HL-60/S4 (cell line): Measurements from ENCODE around the gene NDUFV1.
"Not testable (repeated sequence)": the region's sequence is repeated elsewhere in the genome, so short reads cannot be mapped to it uniquely, and the experiment has no call there.

Experiments used
- in situ Hi-C: fragments of 300-500 bp; cut with MboI; formaldehyde crosslinking; loops from 2 replicates; pipeline ENCODE4 v1.14.3; 2022; ENCODE audit warnings: low sequenced_read_pairs

The NDUFV1 gene

DNA sequence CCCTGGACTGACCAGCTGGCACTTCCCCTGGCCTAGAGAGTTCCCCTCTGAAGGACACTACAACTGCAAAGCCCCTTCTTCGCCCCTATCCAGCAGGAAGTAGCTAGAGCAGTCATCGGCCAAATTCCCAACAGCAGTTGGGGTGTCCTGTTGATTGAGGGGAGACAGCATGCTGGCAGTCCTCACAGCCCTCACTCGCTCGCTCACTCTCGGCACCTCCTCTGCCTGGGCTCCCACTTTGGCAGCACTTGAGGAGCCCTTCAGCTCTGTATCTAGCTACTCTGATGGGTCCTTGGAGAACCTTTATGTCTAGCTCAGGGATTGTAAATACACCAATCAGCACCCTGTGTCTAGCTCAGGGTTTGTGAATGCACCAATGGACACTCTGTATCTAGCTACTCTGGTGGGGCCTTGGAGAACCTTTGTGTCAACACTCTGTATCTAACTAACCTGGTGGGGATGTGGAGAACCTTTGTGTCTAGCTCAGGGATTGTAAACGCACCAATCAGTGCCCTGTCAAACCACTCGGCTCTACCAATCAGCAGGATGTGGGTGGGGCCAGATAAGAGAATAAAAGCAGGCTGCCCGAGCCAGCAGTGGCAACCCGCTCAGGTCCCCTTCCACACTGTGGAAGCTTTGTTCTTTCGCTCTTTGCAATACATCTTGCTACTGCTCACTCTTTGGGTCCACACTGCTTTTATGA is 19.5 kb downstream of the NDUFV1 start:
- in situ Hi-C loops = not testable (repeated sequence)

DNA sequence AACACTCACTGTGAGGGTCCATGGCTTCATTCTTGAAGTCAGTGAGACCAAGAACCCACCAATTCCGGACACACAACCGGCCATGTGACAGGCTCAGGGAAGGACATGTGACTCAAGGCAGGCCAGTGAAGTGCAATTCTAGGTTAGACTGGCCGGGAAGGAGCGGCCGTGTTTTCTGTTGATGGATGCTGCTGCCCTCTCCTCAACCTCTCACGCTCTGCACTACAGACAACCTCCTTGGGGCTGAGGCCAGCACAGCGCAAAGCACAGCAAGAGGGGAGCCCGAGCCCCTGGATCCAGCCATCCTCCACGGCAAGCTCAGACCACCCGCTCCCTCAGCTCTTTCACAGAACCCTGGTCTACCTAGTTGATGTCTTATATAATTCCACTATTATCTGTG is 20.2 kb downstream of the NDUFV1 start:
- in situ Hi-C loops = no loop called here

DNA sequence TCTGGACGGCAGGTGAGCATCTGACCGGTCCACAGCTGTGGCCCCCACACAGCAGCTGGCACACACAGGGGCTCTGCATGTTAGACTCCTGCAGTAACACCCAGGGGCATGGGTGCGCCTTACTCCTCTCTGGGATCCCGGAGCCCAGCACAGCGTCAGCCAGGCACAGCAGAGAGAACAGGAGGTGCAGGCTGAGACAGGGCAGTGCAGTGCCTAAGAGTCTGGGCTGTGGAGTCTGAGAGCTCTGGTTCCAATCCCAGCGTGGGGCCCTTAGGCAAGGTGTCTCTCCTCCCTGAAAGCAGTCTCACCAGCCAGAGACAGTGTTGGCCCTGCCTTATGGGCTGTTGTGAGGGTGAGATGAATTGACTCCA is 20.7 kb downstream of the NDUFV1 start:
- in situ Hi-C loops = no loop called here

DNA sequence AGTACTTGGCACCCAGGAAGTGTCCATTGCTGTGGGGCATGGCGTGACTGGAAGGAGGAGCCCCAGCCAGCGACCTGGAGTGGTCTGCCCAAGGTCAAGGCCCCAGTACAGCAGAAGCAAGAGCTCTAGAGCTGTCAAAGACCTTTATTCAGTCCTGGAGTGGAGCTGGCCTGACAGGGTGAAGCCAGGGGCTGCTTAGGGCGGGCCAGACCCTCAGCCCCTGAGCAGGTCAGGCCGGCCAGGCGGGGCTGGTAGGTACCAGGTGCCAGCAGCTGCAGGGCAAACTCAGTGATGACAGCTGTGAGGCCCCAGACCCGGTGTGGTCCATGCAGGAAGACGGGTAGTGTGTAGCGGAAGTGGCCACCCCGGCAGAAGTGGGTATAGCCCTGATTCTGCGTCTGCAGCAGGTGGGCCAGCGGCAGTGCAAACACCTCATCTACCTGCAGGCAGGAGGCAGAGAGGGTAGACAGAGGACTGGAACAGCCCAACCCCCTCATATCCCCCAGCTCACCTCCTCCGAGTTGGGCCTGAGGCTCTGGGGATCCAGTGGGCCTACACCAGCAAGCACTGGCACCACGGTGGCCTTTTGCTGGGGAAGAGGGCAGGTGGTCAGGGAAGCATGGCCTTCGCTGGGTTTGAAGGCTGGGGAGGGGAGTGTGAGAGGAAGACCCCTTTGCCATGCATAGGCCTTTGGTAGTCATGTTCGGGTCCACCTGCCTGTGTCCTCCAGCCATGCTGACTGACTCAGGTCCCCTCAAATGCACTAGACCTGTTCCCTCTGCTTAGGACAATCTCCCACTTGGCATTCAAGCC is 21.3 kb downstream of the NDUFV1 start:
- in situ Hi-C loops = no loop called here

DNA sequence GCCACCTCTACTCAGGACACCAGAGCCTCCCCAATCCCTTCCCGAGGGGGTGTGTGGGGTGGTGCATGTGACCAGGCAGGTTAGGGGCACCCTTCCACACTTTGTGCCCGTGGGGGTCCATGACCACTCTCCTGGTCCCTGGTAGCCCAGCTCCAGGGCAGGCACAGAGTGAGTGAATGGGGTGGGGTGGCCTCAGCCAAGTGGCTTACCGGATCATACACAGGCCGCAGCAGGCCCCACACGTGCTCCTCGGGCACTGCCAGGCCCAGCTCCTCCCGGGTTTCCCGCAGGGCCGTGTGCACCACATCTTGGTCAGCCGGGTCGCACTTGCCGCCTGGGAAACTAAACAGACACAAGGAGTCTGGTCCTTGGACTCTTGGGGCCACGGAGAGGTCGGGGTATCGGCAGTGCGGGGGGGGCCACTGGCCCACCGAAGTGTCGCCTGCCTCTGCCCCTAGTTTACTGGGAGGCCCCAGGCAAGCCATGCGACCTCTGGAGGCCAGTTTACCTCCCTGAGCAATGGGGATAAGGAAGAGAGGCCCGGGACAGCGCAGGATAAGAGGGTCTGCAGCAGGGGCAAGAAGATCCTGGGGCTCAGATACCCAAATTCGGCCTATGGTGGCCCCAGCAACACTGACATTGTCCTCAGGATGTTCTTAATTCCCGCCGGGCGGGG is 22.1 kb downstream of the NDUFV1 start:
- in situ Hi-C loops = no loop called here

DNA sequence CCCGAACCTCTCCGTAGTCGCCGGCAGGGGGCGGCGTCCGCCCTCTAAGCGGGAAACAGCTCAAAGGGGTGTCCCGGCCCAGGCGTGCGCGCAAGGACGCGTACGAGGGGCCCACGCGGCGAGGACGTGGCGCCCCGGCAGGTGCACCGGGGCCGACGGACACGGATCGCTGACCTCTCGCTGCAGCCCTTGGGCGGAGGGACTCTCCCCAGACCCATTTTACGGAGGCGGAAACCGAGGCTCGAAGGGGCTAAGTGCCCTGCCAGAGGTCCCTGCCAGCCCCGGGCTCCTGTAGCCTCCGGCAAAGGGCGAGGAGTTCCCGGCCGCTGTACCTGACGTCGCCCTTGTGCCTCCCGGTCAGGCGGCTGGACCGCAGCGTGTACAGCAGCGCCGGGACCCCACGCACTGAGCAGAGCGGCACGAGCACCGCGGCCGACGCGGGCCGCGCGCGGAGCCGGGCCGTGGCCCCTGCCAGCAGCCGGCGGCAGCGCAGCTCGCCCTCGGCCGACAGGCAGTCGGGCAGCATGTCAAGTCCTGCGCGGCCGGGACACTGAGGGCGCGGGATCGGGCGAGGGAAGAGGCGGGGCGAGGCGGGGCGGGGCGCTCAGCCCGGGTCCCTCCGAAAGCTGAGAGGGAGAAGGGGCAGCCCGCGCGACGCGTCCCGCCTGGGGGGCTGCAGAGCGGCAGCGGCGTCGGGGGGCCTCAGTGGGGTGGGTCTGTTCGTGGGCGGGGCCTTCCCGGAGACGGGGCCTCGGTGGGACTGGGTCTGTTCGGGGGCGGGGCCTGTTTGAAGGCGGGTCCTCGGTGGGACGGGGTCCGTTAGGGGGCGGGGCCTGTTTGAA is 22.9 kb downstream of the NDUFV1 start, which contains the start of gene NUDT8:
Gene NUDT8, minus strand, starts transcription at position 552 of the 842 bp plus-strand sequence. Its CDS starts 26 bp downstream, at position 526.
- in situ Hi-C loops = no loop called here

DNA sequence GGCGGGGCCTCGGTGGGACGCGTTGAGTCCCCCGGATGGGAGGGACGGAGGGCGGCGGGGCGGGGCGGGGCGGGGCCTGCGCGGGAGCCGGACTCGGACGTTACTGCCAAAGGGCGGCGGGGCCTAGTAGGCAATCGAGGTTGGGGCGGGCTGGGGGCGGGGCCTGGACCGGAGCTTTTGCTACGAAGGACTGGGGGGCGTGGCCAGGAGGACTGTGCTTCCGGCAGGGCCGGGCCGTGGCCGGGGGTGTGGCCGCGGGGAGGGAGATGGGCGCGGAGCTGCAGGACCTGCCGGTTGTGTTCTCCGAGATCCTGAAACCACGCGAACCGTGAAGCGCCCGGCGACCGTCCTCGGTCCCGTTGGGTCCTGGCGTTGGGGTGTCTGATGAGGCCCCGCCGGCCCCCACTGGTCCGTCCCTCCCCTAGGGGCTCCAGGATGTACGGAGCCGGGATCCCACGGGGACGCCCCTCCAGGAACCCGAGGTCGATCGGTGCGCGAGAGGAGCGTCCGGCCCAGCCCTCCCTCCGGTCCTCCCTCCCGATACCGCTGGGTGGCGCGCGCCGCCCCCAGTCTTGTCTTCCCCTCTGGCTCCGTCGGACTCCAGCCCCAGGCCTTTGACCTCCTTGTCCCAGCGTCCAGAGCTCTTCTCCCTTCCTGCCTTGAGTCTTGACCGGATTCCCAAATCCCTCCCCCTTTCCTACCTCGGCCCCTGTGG is 23.6 kb downstream of the NDUFV1 start:
- in situ Hi-C loops = no loop called here

DNA sequence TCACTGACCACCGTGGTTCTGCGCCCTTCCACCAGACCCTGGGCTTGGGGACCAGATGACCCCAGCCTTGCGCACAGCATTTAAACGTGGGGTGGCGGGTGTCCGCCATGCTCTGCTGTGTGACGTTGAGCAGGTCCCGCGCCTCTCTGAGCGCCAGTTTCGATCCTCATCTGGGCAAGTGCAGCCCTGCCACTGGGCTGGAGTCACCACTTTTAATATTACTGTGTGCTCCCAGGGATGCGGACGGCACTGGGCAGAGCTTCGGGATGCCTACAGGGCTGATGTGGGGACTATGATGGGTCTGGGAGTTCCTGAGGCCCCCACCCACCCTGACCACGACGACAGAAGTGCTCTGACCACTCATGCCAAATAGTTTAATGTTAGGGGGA is 24.2 kb downstream of the NDUFV1 start:
- in situ Hi-C loops = no loop called here

DNA sequence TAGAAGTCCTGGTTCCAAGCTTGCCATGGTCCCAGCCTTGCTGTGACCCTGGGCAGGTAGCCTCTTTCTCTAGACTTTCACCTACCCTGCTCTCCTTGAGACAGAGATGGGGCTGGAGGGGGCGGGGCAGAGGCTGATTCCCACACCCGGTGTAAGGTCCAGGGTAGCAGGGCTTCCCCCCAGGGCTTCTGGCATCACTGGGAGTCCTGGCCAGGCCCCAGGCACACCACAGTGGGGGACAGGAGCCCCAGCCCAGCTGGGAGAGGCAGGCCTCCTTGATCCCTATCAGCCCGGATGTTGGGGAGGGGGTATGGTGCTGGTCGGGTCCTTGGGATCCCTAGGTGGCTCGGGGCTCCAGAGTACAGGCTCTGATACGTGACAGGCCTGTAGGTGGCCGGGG is 24.7 kb downstream of the NDUFV1 start:
- in situ Hi-C loops = no loop called here

DNA sequence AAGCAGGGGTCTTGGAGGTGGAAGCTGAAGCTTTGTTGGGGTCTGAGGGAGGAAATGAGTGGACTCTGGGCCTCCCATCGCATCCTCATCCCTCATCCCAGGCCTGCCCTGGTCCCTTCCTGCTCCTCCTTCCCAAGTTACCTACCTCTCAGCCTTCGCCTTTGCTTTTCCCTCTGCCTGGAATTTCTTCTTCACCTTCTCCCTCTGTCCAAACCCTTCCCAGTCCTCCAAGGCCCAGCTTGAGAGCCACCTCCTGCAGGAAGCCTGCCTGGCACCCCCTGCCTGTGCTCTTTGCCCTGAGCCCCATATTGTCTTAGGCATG is 25.1 kb downstream of the NDUFV1 start:
- in situ Hi-C loops = no loop called here

DNA sequence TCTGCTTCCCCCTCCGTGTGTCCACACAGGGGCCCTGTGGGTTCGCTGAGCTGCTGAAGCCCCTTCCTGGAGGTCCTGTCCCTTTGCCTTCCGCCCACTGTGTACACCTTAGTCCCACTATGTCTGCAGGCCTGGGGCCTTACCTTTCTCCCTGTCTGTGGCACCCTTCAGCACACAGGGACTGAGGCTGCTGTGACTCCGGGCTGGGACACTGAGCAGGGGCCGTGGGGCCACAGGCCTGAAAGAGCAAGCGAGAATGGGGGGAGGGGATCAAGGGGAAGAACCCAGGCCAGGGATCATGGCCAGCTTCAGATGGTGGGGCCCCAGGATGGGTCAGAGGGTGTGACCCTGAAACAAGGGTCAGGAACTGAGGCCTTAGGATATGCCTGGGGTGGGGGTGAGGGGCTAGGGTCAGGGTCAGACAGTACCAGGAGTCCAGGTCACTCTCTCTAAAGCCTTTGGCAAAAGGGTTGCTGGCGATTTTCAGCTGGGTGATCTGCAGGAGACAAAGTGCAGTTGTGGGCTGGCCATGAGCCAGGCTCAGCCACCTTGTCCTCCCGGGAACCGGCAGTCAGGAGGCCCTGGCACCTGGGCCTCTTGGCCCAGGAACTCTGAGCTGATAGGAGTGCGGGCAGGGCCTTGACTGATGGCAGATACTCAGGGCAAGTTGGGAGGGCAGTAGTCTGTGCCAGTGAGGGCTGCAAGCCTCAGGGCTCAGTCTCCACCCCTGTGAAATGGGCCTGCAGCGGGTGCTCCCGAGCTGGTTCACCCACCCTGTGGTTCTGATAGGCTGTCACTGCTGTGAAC is 25.6 kb downstream of the NDUFV1 start:
- in situ Hi-C loops = no loop called here

DNA sequence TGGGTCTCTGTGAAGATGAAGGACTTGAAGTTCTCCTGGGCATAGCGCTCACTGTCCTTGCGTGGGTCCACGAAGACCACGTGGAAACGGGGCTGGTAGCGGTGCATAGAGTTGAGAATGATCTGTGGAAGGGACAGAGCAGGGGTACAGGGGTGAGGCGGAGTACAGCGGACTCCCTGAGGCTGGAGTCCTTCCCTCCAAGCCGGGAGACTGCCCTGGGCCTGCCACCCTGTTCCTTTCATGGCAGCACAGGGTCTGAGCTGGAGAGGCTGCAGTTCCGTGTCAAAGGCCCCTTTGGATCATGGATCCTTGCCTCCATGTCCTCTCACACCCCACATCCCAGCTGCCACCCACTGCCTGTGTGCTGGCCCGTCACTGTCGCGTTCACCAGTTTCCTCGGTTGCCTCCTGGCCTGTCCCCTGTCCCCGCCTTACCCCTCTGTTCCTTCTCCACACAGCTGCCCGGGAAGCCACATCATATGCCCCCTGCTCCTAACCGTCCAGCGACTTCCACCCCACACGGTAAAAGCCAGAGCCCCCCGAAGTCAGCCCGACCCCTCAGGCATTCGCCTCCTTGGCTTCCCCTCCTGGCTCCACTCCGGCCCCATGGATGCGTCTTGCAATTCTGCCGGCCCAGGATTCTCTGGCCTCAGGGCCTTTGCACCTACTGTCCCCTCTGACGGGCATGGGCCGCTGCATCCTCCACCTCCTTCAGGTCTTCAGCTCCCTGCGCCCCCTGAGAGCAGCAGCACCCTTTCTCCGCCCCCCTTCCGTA is 26.4 kb downstream of the NDUFV1 start:
- in situ Hi-C loops = no loop called here

DNA sequence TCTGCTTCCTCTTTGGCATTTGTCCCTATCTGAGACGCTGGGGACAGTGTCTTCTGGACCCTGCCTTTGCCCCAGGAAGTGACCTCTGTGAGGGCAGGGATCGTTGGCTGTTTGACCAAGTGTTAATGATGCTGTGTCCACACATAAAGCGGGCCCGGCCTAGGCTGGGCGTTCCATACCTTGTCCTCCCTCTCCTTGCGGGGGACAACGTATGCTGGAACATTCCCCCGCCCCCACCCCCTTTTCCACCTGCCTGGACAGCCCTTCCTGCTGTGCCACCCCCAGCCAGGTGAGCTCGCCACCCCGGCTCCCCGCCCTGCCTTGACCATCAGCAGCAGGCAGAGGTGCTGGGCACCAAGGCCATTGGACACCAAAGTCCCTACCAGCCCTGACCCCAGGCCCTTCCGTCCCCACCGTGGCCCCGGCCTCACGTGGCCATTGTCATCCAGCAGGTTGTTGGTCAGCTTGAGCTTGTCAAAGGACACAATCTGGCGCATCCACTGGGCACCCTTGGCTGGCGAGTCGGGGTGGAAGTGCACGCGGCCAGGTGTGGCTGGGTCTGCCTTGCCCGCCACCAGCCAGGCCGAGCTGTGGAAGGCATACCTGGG is 27.1 kb downstream of the NDUFV1 start:
- in situ Hi-C loops = no loop called here

DNA sequence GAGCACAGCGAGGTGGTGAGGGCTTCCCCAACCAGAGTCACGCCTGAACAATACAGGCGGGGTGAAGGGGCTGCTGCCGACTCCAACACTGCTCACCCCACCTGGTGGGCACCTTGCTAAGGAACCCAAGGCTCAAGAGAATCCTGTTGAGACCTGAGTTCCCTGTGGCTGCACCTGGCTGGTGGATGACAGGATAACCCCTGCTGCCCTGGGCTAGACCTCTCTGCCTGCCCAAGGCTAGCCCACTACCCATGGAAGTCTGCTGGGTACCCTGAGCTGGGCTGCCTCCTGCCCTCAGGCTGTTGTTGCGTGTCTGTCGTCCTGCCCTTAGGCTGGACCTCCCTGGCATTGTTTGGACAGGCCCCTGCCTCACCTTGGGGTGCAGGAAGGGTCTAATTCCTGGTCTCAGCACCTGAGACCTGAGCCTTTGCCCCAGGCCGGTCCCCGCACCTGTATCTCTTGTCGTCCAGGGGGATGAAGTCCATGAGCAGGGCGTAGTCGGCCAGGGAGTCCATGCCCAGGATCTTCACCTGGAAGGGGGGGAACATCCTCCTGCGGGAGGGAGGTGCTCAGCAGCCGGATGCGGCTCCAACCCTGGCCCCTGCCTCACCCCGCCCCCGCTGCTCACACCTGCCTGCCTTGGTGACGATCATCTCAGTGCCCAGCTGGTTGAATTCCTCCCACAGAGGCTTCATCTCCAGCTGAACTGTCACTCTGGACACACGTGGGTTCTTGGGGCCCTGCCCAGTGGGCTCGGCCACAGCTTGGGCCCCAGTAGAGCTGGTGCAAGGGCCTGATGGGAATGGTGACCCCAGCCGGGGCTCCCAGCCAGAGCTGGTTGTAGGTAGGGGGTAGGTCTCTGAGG is 27.9 kb downstream of the NDUFV1 start:
- in situ Hi-C loops = no loop called here

DNA sequence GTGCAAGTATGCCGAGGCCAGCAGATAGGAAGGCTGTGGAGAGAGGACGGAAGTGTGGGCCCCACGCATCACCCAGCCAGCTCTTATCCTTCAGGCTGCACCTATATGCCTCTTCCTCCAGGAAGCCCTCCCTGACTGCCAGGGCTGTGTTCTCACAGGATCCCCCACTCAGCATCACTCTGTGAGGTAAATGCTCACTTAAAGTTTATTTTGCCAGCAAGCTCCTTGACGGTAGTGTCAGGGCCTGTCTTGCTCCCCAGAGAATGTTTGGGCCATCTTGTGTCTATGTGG is 28.4 kb downstream of the NDUFV1 start:
- in situ Hi-C loops = no loop called here

DNA sequence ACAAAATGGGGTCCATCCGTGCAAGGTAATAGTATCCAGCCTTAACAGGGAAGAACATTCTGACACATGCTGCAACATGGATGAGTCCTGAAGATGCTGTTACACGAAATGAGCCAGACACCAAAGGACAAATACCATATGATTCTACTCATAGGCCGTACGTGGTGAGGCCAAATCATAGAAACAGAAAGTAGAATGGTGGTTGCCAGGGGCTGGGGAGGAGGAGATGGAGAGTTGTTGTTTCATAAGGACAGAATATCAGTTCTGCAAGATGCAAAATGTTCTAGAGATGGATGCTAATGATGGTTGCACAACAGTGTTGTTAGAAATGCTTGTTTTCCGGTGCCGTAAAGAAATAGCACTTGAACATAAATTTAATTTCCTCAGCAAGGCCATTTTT is 30.2 kb downstream of the NDUFV1 start:
- in situ Hi-C loops = no loop called here

DNA sequence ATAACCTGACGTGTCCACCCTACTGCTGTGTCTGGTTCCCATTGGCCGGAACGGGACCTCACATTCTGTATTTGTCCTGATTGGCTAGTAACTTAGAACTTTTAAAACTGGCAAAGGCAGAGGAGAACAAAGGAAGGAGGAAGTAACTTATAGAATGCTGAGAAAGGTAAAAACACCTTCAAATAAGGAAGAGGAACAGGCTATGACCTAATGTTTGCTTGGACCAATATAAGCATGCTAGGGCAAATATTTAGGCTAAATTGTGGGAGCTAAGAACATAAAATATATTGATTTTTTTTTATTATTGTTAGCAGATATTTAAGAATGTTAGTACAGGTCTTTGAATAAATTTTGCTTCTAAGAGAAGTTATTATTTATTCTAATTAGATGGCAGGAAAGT is 30.7 kb downstream of the NDUFV1 start:
- in situ Hi-C loops = not testable (repeated sequence)
